HCT116 (cell line): ENCODE results near the gene MEIS2. TPM values are rescaled to one million over a fixed set of nuclear protein-coding genes. Genes with fewer than 3 reads are reported as not detected.

ENCODE experiments used
- ATAC-seq: fragments of 200-7000 bp; cut with Tn5 transposase; 2 replicates; pipeline ENCODE4 v1.9.1; 2020; ENCODE audit warnings: mild to moderate bottlenecking, moderate library complexity
- BruUV-seq: library from RNA; stranded (reverse); fragments of 400-500 nt; replicated peaks from 2 replicates; lab custom pipeline; 2021; lab: Mats Ljungman, UMichigan
- CTCF ChIA-PET: fragments of 300-600 bp; sonication (Branson Sonifier 250); formaldehyde crosslinking; loops from one replicate; lab custom pipeline; 2021; ENCODE audit warnings: antibody characterized with exemption; lab: Charles Lee
- POLR2A ChIA-PET: fragments of 300-600, 350-600 bp; sonication (Branson Sonifier 250); formaldehyde crosslinking; loops from one replicate; lab custom pipeline; 2021; ENCODE audit warnings: antibody characterized with exemption; lab: Charles Lee
- RAD21 ChIA-PET, 2 experiments: fragments of 300-600 bp; sonication (Branson Sonifier 250); formaldehyde crosslinking; loops; one replicate each; lab custom pipeline; 2023; ENCODE audit warnings: low total read pairs in 2 of 2; ENCODE audit not compliant: uncharacterized antibody in 2 of 2, unreplicated experiment in 2 of 2, low non-redundant PET in 1 of 2; lab: Charles Lee
- DNase-seq: peaks from one replicate; pipeline ENCODE4 v3.0.0-alpha.2; 2010; ENCODE audit warnings: low read depth, low spot score
- H2AFZ ChIP-seq: fragments of 200-600 bp; shearing (Covaris generic), sonication (generic); 2 replicates; pipeline ENCODE4 v1.6.1; 2017; ENCODE audit warnings: low read depth, mixed run types, mixed read lengths, antibody characterized with exemption, low read length; ENCODE audit not compliant: poor library complexity, severe bottlenecking
- H3K27ac ChIP-seq: 2 replicates; pipeline ENCODE4 v1.5.1; 2012; ENCODE audit warnings: low read depth, low read length
- H3K27me3 ChIP-seq: fragments of 200-600 bp; sonication (generic); 2 replicates; pipeline ENCODE4 v1.6.1; 2016; ENCODE audit warnings: mixed run types, low read length, mixed read lengths; ENCODE audit not compliant: insufficient read depth
- H3K36me3 ChIP-seq, 2 experiments: fragments of 200-500 bp in 1 of 2; fragments of 200-600 bp in 1 of 2; sonication (Bioruptor generic) in 1 of 2; sonication (generic) in 1 of 2; 2 replicates each; pipeline versions ENCODE4 v1.5.1 to v1.6.1; 2014 to 2016; ENCODE audit warnings: low read length in 2 of 2, inconsistent platforms in 1 of 2, mixed read lengths in 1 of 2, mixed run types in 1 of 2; ENCODE audit not compliant: insufficient read depth in 2 of 2, control insufficient read depth in 1 of 2
- H3K4me1 ChIP-seq, 2 experiments: fragments of 200-600 bp in 1 of 2; sonication (generic) in 1 of 2; 2 replicates each; pipeline versions ENCODE4 v1.5.1 to v1.6.1; 2012 to 2017; ENCODE audit warnings: low read length in 2 of 2, inconsistent platforms in 1 of 2, mild to moderate bottlenecking in 1 of 2, mixed read lengths in 1 of 2, mixed run types in 1 of 2, moderate library complexity in 1 of 2; ENCODE audit not compliant: insufficient read depth in 2 of 2, control insufficient read depth in 1 of 2
- H3K4me2 ChIP-seq: fragments of 200-600 bp; sonication (generic); 2 replicates; pipeline ENCODE4 v1.6.1; 2017; ENCODE audit warnings: mixed run types, low read length, mixed read lengths
- H3K4me3 ChIP-seq, 2 experiments: fragments of 200-600 bp in 1 of 2; sonication (generic) in 1 of 2; replicated peaks in 1 of 2; 2 replicates each; pipeline ENCODE4 v1.5.1; 2011 to 2016; ENCODE audit warnings: low read length in 2 of 2, control low read depth in 1 of 2, low read depth in 1 of 2, mild to moderate bottlenecking in 1 of 2, mixed read lengths in 1 of 2, mixed run types in 1 of 2
- H3K79me2 ChIP-seq: fragments of 200-600 bp; sonication (generic); 2 replicates; pipeline ENCODE4 v1.6.1; 2017; ENCODE audit warnings: mild to moderate bottlenecking, mixed run types, low read length, moderate library complexity, mixed read lengths; ENCODE audit not compliant: insufficient read depth
- H3K9ac ChIP-seq: fragments of 200-600 bp; sonication (generic); 2 replicates; pipeline ENCODE4 v1.6.1; 2016; ENCODE audit warnings: low read length, mixed read lengths
- H3K9me2 ChIP-seq: fragments of 200-600 bp; sonication (generic), shearing (Covaris generic); 2 replicates; pipeline ENCODE4 v1.6.1; 2017; ENCODE audit warnings: mixed run types, mild to moderate bottlenecking, moderate library complexity; ENCODE audit not compliant: insufficient read depth
- H3K9me3 ChIP-seq, 2 experiments: fragments of 200-500 bp in 1 of 2; fragments of 200-600 bp in 1 of 2; sonication (Bioruptor generic) in 1 of 2; sonication (generic) in 1 of 2; 2 replicates each; pipeline ENCODE4 v1.6.1; 2014 to 2017; ENCODE audit warnings: low read length in 2 of 2, mixed read lengths in 2 of 2, inconsistent platforms in 1 of 2, low read depth in 1 of 2, mild to moderate bottlenecking in 1 of 2, mixed run types in 1 of 2, moderate library complexity in 1 of 2; ENCODE audit not compliant: control insufficient read depth in 1 of 2, insufficient read depth in 1 of 2
- H4K20me1 ChIP-seq: fragments of 200-600 bp; sonication (generic), shearing (Covaris generic); 2 replicates; pipeline ENCODE4 v1.6.1; 2017; ENCODE audit warnings: mixed run types, mild to moderate bottlenecking, moderate library complexity; ENCODE audit not compliant: insufficient read depth
- ATF3 ChIP-seq: IDR thresholded peaks from 2 replicates; pipeline ENCODE4 v1.6.1; 2012
- CEBPB ChIP-seq: IDR thresholded peaks from 2 replicates; pipeline ENCODE4 v1.6.1; 2012; ENCODE audit warnings: low read depth
- ELF1 ChIP-seq: IDR thresholded peaks from 2 replicates; pipeline ENCODE4 v1.6.1; 2012; ENCODE audit warnings: low read depth, borderline replicate concordance
- EZH2 ChIP-seq: fragments of 200-600 bp; sonication (generic); IDR thresholded peaks from 2 replicates; pipeline ENCODE4 v1.6.1; 2017; ENCODE audit warnings: antibody characterized with exemption, mixed run types
- EZH2phosphoT487 ChIP-seq: fragments of 200-600 bp; IDR thresholded peaks from 2 replicates; pipeline ENCODE4 v1.6.1; 2018; ENCODE audit warnings: antibody characterized with exemption, borderline replicate concordance
- JUND ChIP-seq: IDR thresholded peaks from 2 replicates; pipeline ENCODE4 v1.6.1; 2012
- MAX ChIP-seq: IDR thresholded peaks from 2 replicates; pipeline ENCODE4 v1.6.1; 2012
- RAD21 ChIP-seq: IDR thresholded peaks from 2 replicates; pipeline ENCODE4 v1.6.1; 2012; ENCODE audit warnings: low read depth, mild to moderate bottlenecking
- SIN3A ChIP-seq: IDR thresholded peaks from 2 replicates; pipeline ENCODE4 v1.6.1; 2012; ENCODE audit warnings: low read depth
- SRF ChIP-seq: IDR thresholded peaks from 2 replicates; pipeline ENCODE4 v1.6.1; 2012; ENCODE audit warnings: low read depth
- intact Hi-C: fragments of 100-400 bp; cut with micrococcal nuclease; formaldehyde crosslinking; loops from 2 replicates; pipeline ENCODE4 v1.10.0; 2022
- total RNA-seq: library from RNA; stranded (reverse); gene quantifications from one replicate; pipeline ENCODE4 v1.2.1, GENCODE V29; 2021; ENCODE audit not compliant: unreplicated experiment
- TF ChIP-seq, protein P1 (sequence below): IDR thresholded peaks from 2 replicates; pipeline ENCODE4 v1.6.1; 2012; ENCODE audit warnings: low read depth

MEIS2 gene
- total RNA-seq, 1 experiment from 2014 or later = 11.5 TPM

DNA sequence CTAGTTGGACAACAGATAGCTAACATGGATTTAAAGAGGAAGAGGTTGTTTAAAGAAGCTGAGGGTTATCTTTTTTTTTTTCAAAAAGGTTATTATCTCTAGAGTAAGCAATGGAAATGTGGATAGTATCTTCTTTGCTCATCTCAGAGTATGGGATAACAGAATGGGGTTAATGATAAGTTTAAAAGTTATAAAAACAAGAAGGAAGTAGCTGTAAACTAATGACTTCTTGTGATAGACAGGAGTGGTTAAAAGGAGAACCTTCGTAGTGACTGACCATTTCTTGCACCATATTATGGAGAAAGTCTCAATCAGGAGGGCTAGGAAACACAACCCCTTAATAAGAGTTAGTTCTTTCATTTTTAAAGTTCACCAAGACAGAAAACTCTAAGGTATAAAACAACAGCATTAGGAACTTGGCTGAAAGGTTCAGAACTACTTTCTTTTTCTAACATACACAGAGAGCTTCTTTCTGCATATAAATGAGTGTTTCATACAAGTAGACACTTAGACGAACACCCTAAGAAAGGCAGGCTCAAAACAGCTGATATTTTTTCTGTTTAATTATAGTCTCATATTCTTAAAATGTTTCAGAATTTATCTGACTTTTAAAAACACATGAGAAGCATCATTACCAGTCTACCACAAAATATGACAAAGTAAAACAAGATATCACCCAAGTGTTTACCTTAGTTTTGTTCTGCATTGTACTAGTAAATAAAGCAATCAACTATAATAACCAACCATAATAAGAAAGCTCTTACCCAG lies 140.0 kb downstream of the MEIS2 start:
- H3K9me2 ChIP-seq = no peaks in the 10 kb centered on the region
- H3K27ac ChIP-seq = no peak overlapping the region
- TF ChIP-seq EZH2 = no peak
- TF ChIP-seq JUND = no peak
- no peak for TF ChIP-seq CEBPB
- TF ChIP-seq SIN3A = no peak
- TF ChIP-seq SRF = no peak
- TF ChIP-seq EZH2phosphoT487 = no peak
- no peak for TF ChIP-seq MAX
- no peak for TF ChIP-seq ATF3
- no peak for TF ChIP-seq RAD21
- no peak for TF ChIP-seq ELF1
- TF ChIP-seq, protein P1, sequence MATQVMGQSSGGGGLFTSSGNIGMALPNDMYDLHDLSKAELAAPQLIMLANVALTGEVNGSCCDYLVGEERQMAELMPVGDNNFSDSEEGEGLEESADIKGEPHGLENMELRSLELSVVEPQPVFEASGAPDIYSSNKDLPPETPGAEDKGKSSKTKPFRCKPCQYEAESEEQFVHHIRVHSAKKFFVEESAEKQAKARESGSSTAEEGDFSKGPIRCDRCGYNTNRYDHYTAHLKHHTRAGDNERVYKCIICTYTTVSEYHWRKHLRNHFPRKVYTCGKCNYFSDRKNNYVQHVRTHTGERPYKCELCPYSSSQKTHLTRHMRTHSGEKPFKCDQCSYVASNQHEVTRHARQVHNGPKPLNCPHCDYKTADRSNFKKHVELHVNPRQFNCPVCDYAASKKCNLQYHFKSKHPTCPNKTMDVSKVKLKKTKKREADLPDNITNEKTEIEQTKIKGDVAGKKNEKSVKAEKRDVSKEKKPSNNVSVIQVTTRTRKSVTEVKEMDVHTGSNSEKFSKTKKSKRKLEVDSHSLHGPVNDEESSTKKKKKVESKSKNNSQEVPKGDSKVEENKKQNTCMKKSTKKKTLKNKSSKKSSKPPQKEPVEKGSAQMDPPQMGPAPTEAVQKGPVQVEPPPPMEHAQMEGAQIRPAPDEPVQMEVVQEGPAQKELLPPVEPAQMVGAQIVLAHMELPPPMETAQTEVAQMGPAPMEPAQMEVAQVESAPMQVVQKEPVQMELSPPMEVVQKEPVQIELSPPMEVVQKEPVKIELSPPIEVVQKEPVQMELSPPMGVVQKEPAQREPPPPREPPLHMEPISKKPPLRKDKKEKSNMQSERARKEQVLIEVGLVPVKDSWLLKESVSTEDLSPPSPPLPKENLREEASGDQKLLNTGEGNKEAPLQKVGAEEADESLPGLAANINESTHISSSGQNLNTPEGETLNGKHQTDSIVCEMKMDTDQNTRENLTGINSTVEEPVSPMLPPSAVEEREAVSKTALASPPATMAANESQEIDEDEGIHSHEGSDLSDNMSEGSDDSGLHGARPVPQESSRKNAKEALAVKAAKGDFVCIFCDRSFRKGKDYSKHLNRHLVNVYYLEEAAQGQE = no peak
- BruUV-seq = no TSS peak
- H3K9me3 ChIP-seq = no peaks in the 10 kb centered on the region
- intact Hi-C loops = no loop called here
- no peaks in the 10 kb centered on the region for H3K4me1 ChIP-seq
- no peaks in the 10 kb centered on the region for H3K27me3 ChIP-seq
- POLR2A ChIA-PET = no interaction called here
- H3K4me2 ChIP-seq = no peak overlapping the region
- H3K4me3 ChIP-seq = no peak overlapping the region
- RAD21 ChIA-PET = no interaction called here
- ATAC-seq (no peak), DNase-seq (no peak)
- H4K20me1 ChIP-seq = no peaks in the 10 kb centered on the region
- no peak overlapping the region for H3K9ac ChIP-seq
- H2AFZ ChIP-seq = no peak overlapping the region
- CTCF ChIA-PET = no interaction called here
- no peaks in the 10 kb centered on the region for H3K36me3 ChIP-seq
- H3K79me2 ChIP-seq = no peaks in the 10 kb centered on the region
